GM21786 (cell line): ENCODE results near the gene TGM4.

ENCODE experiments used
- ATAC-seq: cut with Tn5 transposase; IDR thresholded peaks from one replicate; pipeline ENCODE4 v1.9.1; 2021; ENCODE audit not compliant: unreplicated experiment

Gene TGM4

GRCh38 chr3:44877333-44877732, 2.9 kb downstream of the TGM4 start:
- ATAC-seq = no peak

- ATAC-seq = no peak
Measured at GRCh38 chr3:44880284-44880683, 5.9 kb downstream of the TGM4 start.

GRCh38 chr3:44883213-44883955, 9.0 kb downstream of the TGM4 start:
- ATAC-seq = no peak

- ATAC-seq = no peak
Measured at GRCh38 chr3:44883999-44884431, 9.6 kb downstream of the TGM4 start.

- no peak for ATAC-seq
Measured at GRCh38 chr3:44885618-44886017, 11.2 kb downstream of the TGM4 start.

- no peak for ATAC-seq
Measured at GRCh38 chr3:44886561-44886960, 12.2 kb downstream of the TGM4 start.

- ATAC-seq = no peak
Measured at GRCh38 chr3:44887101-44887500, 12.7 kb downstream of the TGM4 start.

GRCh38 chr3:44890258-44890657, 15.8 kb downstream of the TGM4 start:
- ATAC-seq = no peak

GRCh38 chr3:44890852-44891251, 16.4 kb downstream of the TGM4 start:
- no peak for ATAC-seq

GRCh38 chr3:44892689-44893088, 18.3 kb downstream of the TGM4 start:
- ATAC-seq = no peak

- no peak for ATAC-seq
Measured at GRCh38 chr3:44893097-44893496, 18.7 kb downstream of the TGM4 start.

GRCh38 chr3:44894485-44894884, 20.1 kb downstream of the TGM4 start:
- ATAC-seq = no peak

- no peak for ATAC-seq
Measured at GRCh38 chr3:44896440-44896839, 22.0 kb downstream of the TGM4 start.

- no peak for ATAC-seq
Measured at GRCh38 chr3:44899683-44900367, 25.4 kb downstream of the TGM4 start.

- ATAC-seq = no peak
Measured at GRCh38 chr3:44902628-44903027, 28.2 kb downstream of the TGM4 start.

- ATAC-seq = no peak
Measured at GRCh38 chr3:44903314-44903713, 28.9 kb downstream of the TGM4 start.

GRCh38 chr3:44903751-44904150, 29.3 kb downstream of the TGM4 start:
- ATAC-seq = no peak

GRCh38 chr3:44905446-44906157, 31.2 kb downstream of the TGM4 start:
- no peak for ATAC-seq

GRCh38 chr3:44906997-44907396, 32.6 kb downstream of the TGM4 start:
- ATAC-seq = no peak

- ATAC-seq = no peak
Measured at GRCh38 chr3:44907612-44908011, 33.2 kb downstream of the TGM4 start.

- ATAC-seq = no peak
Measured at GRCh38 chr3:44909063-44909462, 34.7 kb downstream of the TGM4 start.

- no peak for ATAC-seq
Measured at GRCh38 chr3:44910693-44911092, 36.3 kb downstream of the TGM4 start.
